ENCODE data around the gene ADGRA1.
"Not testable (repeated sequence)": the region's sequence is repeated elsewhere in the genome, so short reads cannot be mapped to it uniquely, and the experiment has no call there.

Gene ADGRA1

DNA sequence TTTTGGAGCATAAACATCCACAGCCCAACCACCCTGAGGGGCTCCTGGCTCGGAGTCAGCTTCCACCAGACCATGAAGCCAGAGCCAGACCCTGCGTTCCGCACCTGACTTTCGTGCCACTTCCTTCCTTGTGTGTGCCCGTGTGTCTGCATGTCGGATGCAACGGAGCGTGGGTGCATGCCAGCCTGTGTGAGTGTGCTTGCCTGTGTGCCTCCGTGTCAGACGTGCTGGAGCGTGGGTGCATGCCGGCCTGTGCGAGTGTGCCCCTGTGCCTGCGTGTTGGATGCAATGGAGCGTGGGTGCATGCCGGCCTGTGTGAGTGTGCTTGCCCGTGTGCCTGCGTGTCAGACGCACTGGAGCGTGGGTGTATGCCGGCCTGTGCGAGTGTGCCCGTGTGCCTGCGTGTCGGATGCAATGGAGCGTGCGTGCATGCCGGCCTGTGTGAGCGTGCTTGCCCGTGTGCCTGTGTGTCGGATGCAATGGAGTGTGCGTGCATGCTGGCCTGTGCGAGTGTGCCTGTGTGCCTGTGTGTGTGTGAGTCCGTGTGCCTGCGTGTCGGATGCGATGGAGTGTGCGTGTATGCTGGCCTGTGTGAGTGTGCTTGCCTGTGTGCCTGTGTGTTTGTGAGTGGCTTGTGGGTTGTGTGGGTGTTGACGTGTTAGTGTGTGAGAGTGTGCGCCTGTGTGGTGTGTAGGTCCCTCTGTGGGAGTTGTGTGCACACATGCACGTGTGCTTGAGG, 44.2 kb downstream of the ADGRA1 start:
- no peak for TF ChIP-seq CTCF (conservative IDR thresholded peaks at IDR 0.05; ENCODE audit: low read depth, low read length)
- DNase-seq (ENCODE audit: low read depth) = no peak
- no peak overlapping the region for H3K4me3 ChIP-seq (ENCODE audit: low read depth, low read length)

DNA sequence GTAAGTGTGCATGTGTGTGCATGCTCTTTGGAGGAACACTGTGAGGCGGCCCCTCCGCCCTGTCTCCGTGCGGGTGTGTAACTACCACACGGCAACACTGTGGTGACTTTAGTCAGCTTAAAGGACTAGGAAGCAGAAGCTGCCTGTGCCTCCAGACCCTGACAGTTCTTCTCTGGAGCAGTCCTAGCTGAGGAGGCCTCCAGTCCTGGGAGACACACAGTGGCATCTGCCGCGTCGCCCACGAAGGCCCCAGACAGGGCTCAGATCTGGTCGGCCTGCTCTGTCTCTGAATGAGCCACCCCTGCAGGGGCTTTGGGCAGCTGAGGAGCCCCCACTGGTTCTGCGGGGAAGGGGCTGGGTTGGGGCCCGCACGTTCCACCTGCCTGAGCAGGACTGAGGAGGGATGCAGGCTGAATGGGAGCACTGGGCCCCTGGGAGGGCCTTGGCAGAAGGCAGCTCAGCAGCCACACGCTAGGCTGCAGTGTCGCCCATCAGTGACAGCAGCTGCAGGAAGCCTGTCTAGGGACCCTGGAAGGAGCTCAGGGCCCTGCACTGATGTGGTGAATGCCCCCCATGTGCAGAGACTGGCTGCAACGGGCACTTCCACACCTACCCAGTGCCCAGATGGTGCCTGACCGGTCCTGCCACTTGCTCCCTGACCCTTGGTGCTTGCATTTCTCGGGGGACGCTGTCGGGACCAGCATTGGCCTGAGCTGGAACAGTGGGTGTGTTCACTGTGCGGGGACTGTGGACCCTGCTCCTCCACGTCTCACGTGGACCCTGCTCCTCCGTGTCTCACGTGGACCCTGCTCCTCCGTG, 45.0 kb downstream of the ADGRA1 start:
- H3K4me3 ChIP-seq (ENCODE audit: low read depth, low read length) = no peak overlapping the region
- no peak for DNase-seq (ENCODE audit: low read depth)
- no peak for TF ChIP-seq CTCF (conservative IDR thresholded peaks at IDR 0.05; ENCODE audit: low read depth, low read length)

DNA sequence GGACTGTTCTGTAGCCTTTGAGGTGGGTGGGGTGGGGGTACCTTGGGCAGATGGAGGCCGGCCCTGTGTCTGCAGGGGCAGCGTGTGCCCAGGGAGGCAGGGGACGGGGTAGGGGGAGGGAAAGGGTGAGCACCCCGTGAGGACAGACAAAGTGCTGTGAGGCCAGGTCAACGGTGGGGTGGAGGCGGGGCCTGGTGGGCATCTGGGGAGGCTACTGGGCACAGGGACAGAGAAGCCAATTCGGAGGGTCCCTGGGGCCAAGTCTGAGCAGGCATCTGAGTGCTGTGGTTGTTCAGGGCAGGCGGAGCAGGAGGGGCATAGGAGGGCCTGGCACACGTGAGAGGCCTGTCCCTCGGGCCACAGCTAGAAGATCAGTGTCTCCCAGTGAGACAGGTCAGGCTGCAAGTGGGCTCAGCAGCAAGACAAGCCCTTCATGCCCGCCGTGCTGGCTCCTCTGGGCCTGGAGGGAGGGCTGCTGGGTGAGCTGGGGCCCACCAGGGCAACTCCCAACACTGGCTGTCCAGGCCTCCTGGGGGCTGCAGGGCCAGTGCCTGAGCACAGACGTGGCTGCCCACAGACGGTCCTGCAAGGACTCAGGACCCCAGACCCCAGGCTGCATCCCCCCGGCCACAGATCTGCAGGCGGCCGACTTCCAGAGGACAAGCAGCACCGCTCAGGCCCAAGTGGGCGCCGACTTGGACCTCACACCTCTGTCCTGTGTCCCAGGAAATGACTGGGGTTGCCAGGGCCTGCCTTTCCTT, 45.9 kb downstream of the ADGRA1 start:
- no peak overlapping the region for H3K4me3 ChIP-seq (ENCODE audit: low read depth, low read length)
- TF ChIP-seq CTCF (conservative IDR thresholded peaks at IDR 0.05; ENCODE audit: low read depth, low read length) = no peak
- no peak for DNase-seq (ENCODE audit: low read depth)

GRCh38 chr10:133134411-133135115, 46.8 kb downstream of the ADGRA1 start:
- DNase-seq (ENCODE audit: low read depth) = no peak
- no peak for TF ChIP-seq CTCF (conservative IDR thresholded peaks at IDR 0.05; ENCODE audit: low read depth, low read length)
- no peak overlapping the region for H3K4me3 ChIP-seq (ENCODE audit: low read depth, low read length)

- no peak overlapping the region for H3K4me3 ChIP-seq (ENCODE audit: low read depth, low read length)
- no peak for TF ChIP-seq CTCF (conservative IDR thresholded peaks at IDR 0.05; ENCODE audit: low read depth, low read length)
- no peak for DNase-seq (ENCODE audit: low read depth)
Measured at GRCh38 chr10:133135116-133135465, 47.4 kb downstream of the ADGRA1 start.

- not testable (repeated sequence) for H3K4me3 ChIP-seq (ENCODE audit: low read depth, low read length); DNase-seq (ENCODE audit: low read depth)
Measured at GRCh38 chr10:133137486-133138145, 49.9 kb downstream of the ADGRA1 start.

All from choroid plexus epithelial cell (primary cell).